Kidney (tissue), 14 donors: Measurements from ENCODE around the gene SETD4. TPM values are rescaled to one million over a fixed set of nuclear protein-coding genes. Genes with fewer than 3 reads are reported as not detected.

ENCODE experiments used
- DNase-seq, 5 donors: peaks; one replicate each; pipeline ENCODE4 v3.0.0-alpha.2; 2013 to 2020
- FAIRE-seq: peaks from 2 replicates; lab custom pipeline; 2012; peaks lifted over from hg19 to GRCh38; lab: Jason Lieb, UNC
- H3K27ac ChIP-seq, 2 donors: one replicate each; pipeline ENCODE4 v1.7.0; 2013; ENCODE audit warnings: low read depth in 2 of 2, low read length in 2 of 2, inconsistent platforms in 1 of 2
- H3K27me3 ChIP-seq: one replicate; pipeline ENCODE4 v1.7.1; 2013; ENCODE audit warnings: low read length, inconsistent platforms; ENCODE audit not compliant: control insufficient read depth, insufficient read depth
- H3K36me3 ChIP-seq, 3 donors: one replicate each; pipeline versions ENCODE4 v1.7.0 to v1.7.1; 2013; ENCODE audit warnings: low read length in 3 of 3, control low read depth in 1 of 3, inconsistent platforms in 1 of 3; ENCODE audit not compliant: insufficient read depth in 3 of 3, control insufficient read depth in 2 of 3
- H3K4me1 ChIP-seq, 3 donors: one replicate each; pipeline versions ENCODE4 v1.7.0 to v1.7.1; 2013; ENCODE audit warnings: low read length in 3 of 3, inconsistent platforms in 1 of 3, low read depth in 1 of 3; ENCODE audit not compliant: control insufficient read depth in 2 of 3, insufficient read depth in 2 of 3
- H3K4me3 ChIP-seq, 3 donors: one replicate each; pipeline versions ENCODE4 v1.7.0 to v1.8.1; 2013; ENCODE audit warnings: low read length in 3 of 3, control low read depth in 1 of 3, inconsistent platforms in 1 of 3
- H3K9ac ChIP-seq, 3 donors: one replicate each; pipeline versions ENCODE4 v1.7.0 to v1.7.1; 2013; ENCODE audit warnings: low read length in 3 of 3, control low read depth in 1 of 3, inconsistent platforms in 1 of 3
- H3K9me3 ChIP-seq, 3 donors: one replicate each; pipeline versions ENCODE4 v1.7.0 to v1.7.1; 2013; ENCODE audit warnings: low read length in 3 of 3, control low read depth in 1 of 3, inconsistent platforms in 1 of 3; ENCODE audit not compliant: control insufficient read depth in 2 of 3, insufficient read depth in 1 of 3
- intact Hi-C: fragments of 100-400 bp; cut with DNase I; formaldehyde crosslinking; loops from one replicate; pipeline ENCODE4 v1.11.1; 2022
- polyA plus RNA-seq: library from polyadenylated mRNA; stranded (reverse); fragments of 350-450 nt; fragmentation: Illumina TruSeq; extraction: RNeasy Lipid Tissue Mini Kit (QIAGEN cat#74804); gene quantifications from one replicate; pipeline ENCODE4 v1.2.3, GENCODE V29; 2014; ENCODE audit warnings: low read depth, low replicate concordance; ENCODE audit not compliant: insufficient read depth
- total RNA-seq: library from RNA; stranded (reverse); fragmentation: NEBNext Ultra II Directional; extraction: Animal tissue kit (Norgen Biotek cat#: 25700); gene quantifications from one replicate; pipeline ENCODE4 v1.2.1, GENCODE V29; 2021
- TF ChIP-seq, protein P1 (sequence below): IDR thresholded peaks from 3 replicates; pipeline ENCODE4 v1.5.1; 2012; ENCODE audit warnings: mild to moderate bottlenecking, moderate library complexity, borderline replicate concordance; ENCODE audit not compliant: insufficient read depth; ENCODE audit errors: extremely low read depth
- donor health status: control.
- donor health status: control.
- donor health status: control.
- donor health status: control.
- donor health status: control.
- donor health status: DM: yes; HTN: yes; CAD: no.
- donor health status: Normal renal cell carcinoma (clear cell type).

Gene SETD4
- total and polyA plus RNA-seq, 2 donors from 2014 or later = 14.2 to 22.5 TPM

DNA sequence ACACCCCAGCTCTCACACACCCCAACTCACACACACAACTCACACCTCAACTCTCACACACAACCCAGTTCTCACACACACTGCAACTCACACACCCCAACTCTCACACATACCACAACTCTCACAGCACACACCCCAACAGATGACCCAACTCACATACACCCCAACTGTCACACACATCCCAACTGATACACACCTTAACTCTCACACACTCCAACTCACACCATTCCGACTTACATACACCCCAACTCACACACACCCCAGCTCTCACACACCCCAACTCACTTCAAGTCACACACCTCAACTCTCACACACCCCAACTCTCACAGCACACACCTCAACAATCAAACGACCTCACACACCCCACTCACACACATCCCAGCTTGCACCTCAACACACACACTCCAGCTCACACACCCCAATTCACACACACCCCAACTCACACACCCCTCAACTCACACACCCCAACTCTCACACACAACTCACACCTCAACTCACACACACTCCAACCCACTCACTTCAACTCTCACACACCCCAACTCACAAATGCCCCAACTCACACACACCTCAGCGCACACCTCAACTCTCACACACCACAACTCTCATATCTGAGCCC is 66.3 kb downstream of the SETD4 start:
- H3K4me3 ChIP-seq = no peak overlapping the region
- H3K9me3 ChIP-seq = no peaks in the 10 kb centered on the region
- H3K27me3 ChIP-seq = no peaks in the 10 kb centered on the region
- H3K27ac ChIP-seq = no peak overlapping the region
- H3K9ac ChIP-seq = no peak overlapping the region
- TF ChIP-seq, protein P1, sequence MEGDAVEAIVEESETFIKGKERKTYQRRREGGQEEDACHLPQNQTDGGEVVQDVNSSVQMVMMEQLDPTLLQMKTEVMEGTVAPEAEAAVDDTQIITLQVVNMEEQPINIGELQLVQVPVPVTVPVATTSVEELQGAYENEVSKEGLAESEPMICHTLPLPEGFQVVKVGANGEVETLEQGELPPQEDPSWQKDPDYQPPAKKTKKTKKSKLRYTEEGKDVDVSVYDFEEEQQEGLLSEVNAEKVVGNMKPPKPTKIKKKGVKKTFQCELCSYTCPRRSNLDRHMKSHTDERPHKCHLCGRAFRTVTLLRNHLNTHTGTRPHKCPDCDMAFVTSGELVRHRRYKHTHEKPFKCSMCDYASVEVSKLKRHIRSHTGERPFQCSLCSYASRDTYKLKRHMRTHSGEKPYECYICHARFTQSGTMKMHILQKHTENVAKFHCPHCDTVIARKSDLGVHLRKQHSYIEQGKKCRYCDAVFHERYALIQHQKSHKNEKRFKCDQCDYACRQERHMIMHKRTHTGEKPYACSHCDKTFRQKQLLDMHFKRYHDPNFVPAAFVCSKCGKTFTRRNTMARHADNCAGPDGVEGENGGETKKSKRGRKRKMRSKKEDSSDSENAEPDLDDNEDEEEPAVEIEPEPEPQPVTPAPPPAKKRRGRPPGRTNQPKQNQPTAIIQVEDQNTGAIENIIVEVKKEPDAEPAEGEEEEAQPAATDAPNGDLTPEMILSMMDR = no peak
- DNase-seq (no peak), FAIRE-seq (no peak)
- intact Hi-C loops = no loop called here
- H3K4me1 ChIP-seq = no peaks in the 10 kb centered on the region
- H3K36me3 ChIP-seq = no peaks in the 10 kb centered on the region

DNA sequence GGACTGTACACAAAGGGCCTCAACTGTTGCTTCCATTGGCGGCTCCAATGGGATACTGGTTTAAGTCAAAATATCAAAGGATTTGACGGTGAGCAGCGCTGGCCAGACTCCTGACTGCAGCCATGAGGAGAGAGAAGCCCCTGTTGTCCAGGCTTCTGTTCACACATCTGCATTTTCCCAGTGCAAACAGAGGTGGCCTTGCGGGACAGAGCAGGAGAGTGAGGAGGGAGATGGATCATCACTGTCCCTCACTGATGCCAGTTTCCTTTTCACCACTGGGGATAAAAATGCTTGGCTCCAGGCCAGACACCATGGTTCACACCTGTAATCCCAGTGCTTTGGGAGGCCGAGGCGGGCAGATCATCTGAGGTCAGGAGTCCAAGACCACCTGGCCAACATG is 69.2 kb downstream of the SETD4 start:
- Histone ChIP-seq H3K4me3 (no peak overlapping the region), H3K27ac (no peak overlapping the region), H3K9ac (no peak overlapping the region), H3K9me3 (no peaks in the 10 kb centered on the region), H3K27me3 (no peaks in the 10 kb centered on the region), H3K36me3 (no peaks in the 10 kb centered on the region), H3K4me1 (no peaks in the 10 kb centered on the region)
- intact Hi-C loops = no loop called here
- TF ChIP-seq, protein P1 = no peak
- no peak for DNase-seq
- no peak for FAIRE-seq

DNA sequence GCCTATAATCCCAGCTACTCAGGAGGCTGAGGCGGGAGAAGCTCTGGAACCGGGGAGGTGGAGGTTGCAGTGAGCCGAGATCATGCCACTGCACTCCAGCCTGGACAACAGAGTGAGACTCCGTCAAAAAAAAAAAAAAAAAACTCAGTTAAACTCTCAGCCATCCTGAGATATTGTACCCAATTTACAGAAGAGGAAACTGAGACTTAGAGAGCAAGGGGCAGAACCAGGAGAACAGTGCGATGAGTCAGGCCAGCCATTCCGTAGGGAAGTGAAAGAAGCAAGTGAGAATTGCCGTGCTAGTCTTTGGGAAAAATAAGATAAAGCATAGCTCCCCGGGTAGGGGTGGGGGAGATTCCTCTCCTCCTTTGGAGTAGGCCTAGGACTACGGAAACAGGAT is 69.7 kb downstream of the SETD4 start:
- FAIRE-seq (no peak), DNase-seq (no peak)

More for the DNA sequence above, 69.7 kb downstream of the SETD4 start:
- Histone ChIP-seq H3K27me3 (no peaks in the 10 kb centered on the region), H3K9me3 (no peaks in the 10 kb centered on the region), H3K4me1 (no peaks in the 10 kb centered on the region), H3K27ac (no peak overlapping the region), H3K36me3 (no peaks in the 10 kb centered on the region), H3K4me3 (no peak overlapping the region), H3K9ac (no peak overlapping the region)
- TF ChIP-seq, protein P1 = no peak
- intact Hi-C loops = no loop called here
